K562 treated with DMSO at 1 percent for 48 hours (cell line): ENCODE results near the gene TENT5A. TPM values are rescaled to one million over a fixed set of nuclear protein-coding genes. Genes with fewer than 3 reads are reported as not detected.

Experiments used
- total RNA-seq: library from RNA; unstranded; fragments of 300-600 nt; gene quantifications from 2 replicates; pipeline ENCODE4 v1.2.3, GENCODE V29; 2022; ENCODE audit warnings: low replicate concordance; ENCODE audit errors: extremely low read depth

The TENT5A gene
- not detected in 2 replicates for total RNA-seq

GRCh38 chr6:81752084-81752920 lies at the start of gene TENT5A:
Gene TENT5A, minus strand, starts transcription at chr6:81752681. Its CDS starts 540 bp downstream, at chr6:81752141.

